Kidney glomerular epithelial cell (primary cell): ENCODE results near the gene IL21R.

Source experiments
- DNase-seq: peaks from one replicate; lab custom pipeline; 2025; lab: John Stamatoyannopoulos, UW

Gene IL21R

GRCh38 chr16:27485126-27485525, 83.2 kb downstream of the IL21R start:
- DNase-seq: no peak

- DNase-seq: no peak
These were observed 83.8 kb downstream of the IL21R start for GRCh38 chr16:27485811-27486210.

GRCh38 chr16:27486344-27486743, 84.4 kb downstream of the IL21R start:
- DNase-seq: no peak

- no peak for DNase-seq
These were observed 84.8 kb downstream of the IL21R start for GRCh38 chr16:27486760-27487159.

- no peak for DNase-seq
These were observed 87.4 kb downstream of the IL21R start for GRCh38 chr16:27489421-27489820.

- DNase-seq: no peak
These were observed 87.9 kb downstream of the IL21R start for GRCh38 chr16:27489906-27490305.

- DNase-seq: no peak
These were observed 90.1 kb downstream of the IL21R start for GRCh38 chr16:27491894-27492587.

- DNase-seq: no peak
These were observed 90.6 kb downstream of the IL21R start for GRCh38 chr16:27492588-27492979.

- no peak for DNase-seq
These were observed 93.2 kb downstream of the IL21R start for GRCh38 chr16:27495191-27495590.

- DNase-seq: no peak
These were observed 96.3 kb downstream of the IL21R start for GRCh38 chr16:27498031-27498825.

- DNase-seq: no peak
These were observed 97.1 kb downstream of the IL21R start for GRCh38 chr16:27498916-27499658.

GRCh38 chr16:27499659-27500055, 97.7 kb downstream of the IL21R start:
- no peak for DNase-seq

GRCh38 chr16:27500801-27501200, 98.8 kb downstream of the IL21R start:
- DNase-seq: no peak
